Nephron progenitor cell (in vitro differentiated cells): ENCODE measurements around the gene ZNF460.
"Not testable (repeated sequence)": the region's sequence is repeated elsewhere in the genome, so short reads cannot be mapped to it uniquely, and the experiment has no call there.

Experiments
- DNase-seq: peaks from one replicate; pipeline ENCODE4 v3.0.0; 2021
- H3K27ac Mint-ChIP-seq: 2 replicates; pipeline ENCODE4 v1.8.0; 2021; ENCODE audit warnings: mild to moderate bottlenecking, moderate library complexity, mixed read lengths
- H3K27me3 Mint-ChIP-seq: 2 replicates; pipeline ENCODE4 v1.8.0; 2021; ENCODE audit warnings: mild to moderate bottlenecking, low read depth, mixed read lengths; ENCODE audit not compliant: poor library complexity
- H3K36me3 Mint-ChIP-seq: 2 replicates; pipeline ENCODE4 v1.8.0; 2021; ENCODE audit warnings: low read depth, mixed read lengths
- H3K4me1 Mint-ChIP-seq: 2 replicates; pipeline ENCODE4 v1.8.0; 2021; ENCODE audit warnings: mixed read lengths
- H3K4me3 Mint-ChIP-seq: 2 replicates; pipeline ENCODE4 v1.8.0; 2021; ENCODE audit warnings: mild to moderate bottlenecking, moderate library complexity, mixed read lengths
- H3K9me3 Mint-ChIP-seq: 2 replicates; pipeline ENCODE4 v1.8.0; 2021; ENCODE audit warnings: mild to moderate bottlenecking, moderate library complexity, mixed read lengths
- TF ChIP-seq, protein P1 (sequence below): fragments of 200-600 bp; sonication (generic); IDR thresholded peaks from 2 replicates; pipeline ENCODE4 v1.5.0; 2021; ENCODE audit warnings: antibody characterized with exemption

The ZNF460 gene

DNA sequence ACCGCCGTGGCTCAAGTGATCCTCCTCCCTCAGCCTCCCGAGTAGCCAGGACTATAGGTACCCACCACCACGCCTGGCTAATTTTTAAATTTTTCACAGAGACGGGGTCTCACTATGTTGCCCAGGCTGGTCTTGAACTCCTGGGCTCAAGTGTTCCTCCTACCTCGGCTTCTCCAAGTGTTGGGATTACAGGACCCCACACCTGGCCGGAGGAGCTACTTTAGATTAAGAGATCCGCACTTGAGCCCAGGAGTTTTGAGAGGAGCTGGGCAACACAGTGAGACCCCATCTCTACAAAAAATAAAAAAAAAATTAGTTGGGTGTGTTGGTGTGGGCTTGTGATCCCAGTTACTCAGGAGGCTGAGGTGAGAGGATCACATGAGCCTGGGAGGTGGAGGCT is 9.0 kb upstream of the ZNF460 start:
- peaks cover 15% of the 10 kb centered on the region for H3K36me3 Mint-ChIP-seq
- no peak overlapping the region for H3K4me3 Mint-ChIP-seq
- TF ChIP-seq, protein P1, sequence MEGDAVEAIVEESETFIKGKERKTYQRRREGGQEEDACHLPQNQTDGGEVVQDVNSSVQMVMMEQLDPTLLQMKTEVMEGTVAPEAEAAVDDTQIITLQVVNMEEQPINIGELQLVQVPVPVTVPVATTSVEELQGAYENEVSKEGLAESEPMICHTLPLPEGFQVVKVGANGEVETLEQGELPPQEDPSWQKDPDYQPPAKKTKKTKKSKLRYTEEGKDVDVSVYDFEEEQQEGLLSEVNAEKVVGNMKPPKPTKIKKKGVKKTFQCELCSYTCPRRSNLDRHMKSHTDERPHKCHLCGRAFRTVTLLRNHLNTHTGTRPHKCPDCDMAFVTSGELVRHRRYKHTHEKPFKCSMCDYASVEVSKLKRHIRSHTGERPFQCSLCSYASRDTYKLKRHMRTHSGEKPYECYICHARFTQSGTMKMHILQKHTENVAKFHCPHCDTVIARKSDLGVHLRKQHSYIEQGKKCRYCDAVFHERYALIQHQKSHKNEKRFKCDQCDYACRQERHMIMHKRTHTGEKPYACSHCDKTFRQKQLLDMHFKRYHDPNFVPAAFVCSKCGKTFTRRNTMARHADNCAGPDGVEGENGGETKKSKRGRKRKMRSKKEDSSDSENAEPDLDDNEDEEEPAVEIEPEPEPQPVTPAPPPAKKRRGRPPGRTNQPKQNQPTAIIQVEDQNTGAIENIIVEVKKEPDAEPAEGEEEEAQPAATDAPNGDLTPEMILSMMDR = no peak
- no peak for DNase-seq
- H3K27me3 Mint-ChIP-seq = peaks cover 4% of the 10 kb centered on the region
- no peak overlapping the region for H3K27ac Mint-ChIP-seq
- H3K9me3 Mint-ChIP-seq = no peaks in the 10 kb centered on the region
- H3K4me1 Mint-ChIP-seq = peaks cover 2% of the 10 kb centered on the region

DNA sequence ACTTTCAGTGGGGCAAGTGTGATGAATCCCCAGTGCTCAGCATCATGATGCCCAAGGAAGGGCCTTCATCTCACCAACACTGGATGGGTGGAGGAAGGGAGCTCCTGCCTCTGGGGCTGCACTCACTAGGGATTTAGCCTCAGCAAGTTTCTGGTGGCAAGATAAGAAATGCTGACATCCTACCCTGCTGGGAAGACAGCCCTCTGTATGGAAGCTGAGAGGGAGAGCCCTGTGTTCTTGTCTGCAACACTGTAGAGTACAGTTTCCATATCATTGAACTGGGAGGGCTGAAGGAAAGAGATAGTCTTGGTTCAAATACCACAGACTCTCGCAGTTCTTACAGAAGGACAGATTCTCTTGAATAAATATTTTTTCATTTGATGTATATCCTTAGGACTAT is 7.3 kb upstream of the ZNF460 start:
- Mint-ChIP-seq H3K9me3 (no peaks in the 10 kb centered on the region), H3K27ac (no peak overlapping the region), H3K4me1 (no peaks in the 10 kb centered on the region), H3K4me3 (no peak overlapping the region), H3K36me3 (peaks cover 9% of the 10 kb centered on the region), H3K27me3 (peaks cover 4% of the 10 kb centered on the region)
- DNase-seq = no peak
- TF ChIP-seq, protein P1 = no peak

DNA sequence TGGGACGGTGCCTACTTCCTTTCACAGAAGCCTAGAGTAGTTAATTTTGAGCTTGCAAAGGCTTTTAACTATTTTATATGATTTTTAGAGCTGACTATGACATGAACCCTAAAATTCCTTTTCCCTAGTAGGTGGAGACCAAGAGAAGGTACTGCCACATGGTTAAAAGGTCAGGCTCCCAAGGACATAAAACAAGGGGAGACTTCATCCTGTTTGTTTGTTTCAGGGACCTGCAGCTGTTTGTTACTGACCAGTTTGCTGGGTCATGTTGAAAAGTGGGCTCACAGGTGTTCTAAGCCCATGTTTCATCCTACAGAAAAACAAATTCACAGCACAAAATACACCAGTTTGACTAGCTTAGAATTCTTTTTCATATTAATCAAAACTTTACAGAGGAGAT is 3.9 kb upstream of the ZNF460 start:
- peaks cover 5% of the 10 kb centered on the region for H3K36me3 Mint-ChIP-seq
- DNase-seq = no peak
- no peak overlapping the region for H3K27ac Mint-ChIP-seq
- no peaks in the 10 kb centered on the region for H3K9me3 Mint-ChIP-seq
- peaks cover 7% of the 10 kb centered on the region for H3K4me1 Mint-ChIP-seq
- H3K27me3 Mint-ChIP-seq = peaks cover 4% of the 10 kb centered on the region
- TF ChIP-seq, protein P1 = no peak
- no peak overlapping the region for H3K4me3 Mint-ChIP-seq

DNA sequence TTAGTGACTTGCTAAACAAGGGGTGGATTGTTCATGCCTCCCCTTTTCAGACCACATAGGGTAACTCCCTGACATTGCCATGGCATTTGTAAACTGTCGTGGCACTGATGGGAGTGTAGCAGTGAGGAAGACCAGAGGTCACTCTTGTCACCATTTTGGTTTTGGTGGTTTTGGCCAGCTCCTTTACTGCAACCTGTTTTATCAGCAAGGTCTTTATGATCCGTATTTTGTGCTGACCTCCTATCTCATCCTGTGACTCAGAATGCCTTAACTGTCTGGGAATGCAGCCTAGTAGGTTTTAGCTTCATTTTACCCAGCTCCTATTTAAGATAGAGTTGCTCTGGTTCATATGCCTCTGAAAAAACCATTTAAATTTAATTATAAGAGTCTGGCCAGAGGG is 1.8 kb upstream of the ZNF460 start:
- peaks cover 23% of the 10 kb centered on the region for H3K4me1 Mint-ChIP-seq
- not testable (repeated sequence) for H3K4me3 Mint-ChIP-seq, DNase-seq, H3K9me3 Mint-ChIP-seq, H3K27ac Mint-ChIP-seq, H3K36me3 Mint-ChIP-seq, H3K27me3 Mint-ChIP-seq

DNA sequence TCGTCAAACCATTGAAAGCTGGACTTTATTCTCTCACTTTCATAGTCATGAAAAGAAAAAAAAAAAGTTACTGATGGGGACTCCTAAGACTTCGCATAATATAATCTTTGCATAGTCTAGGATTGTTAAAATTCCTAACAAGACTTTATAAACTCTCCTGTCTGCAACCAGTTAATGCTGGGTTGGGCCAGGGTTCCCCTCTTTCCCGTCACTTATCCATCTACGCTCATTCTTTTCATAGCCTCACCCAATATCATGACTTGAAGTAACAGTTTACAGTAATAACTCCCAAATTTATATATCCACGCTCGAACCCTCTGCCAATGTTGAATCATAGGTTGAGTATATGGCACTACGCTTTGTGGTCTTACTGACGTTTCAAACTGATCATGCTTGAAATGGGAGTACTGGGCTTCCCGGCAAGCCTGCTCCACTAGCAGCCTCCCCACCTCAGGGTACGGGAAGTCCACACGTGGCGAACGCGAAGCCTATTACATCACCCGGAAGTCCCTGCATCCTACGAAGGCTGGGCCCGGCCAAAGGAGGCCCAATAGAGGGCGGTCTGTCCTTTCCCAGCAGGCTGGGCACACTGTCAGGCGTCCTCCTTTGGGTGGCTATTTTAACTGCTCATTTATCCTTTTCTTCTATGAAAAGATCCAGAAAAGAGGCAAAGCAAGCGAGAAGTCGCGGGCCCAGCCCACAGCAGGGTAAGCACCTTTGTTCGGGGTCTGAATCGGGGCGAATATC is 694 bp upstream of the ZNF460 start:
- H3K4me3 Mint-ChIP-seq = no peak overlapping the region
- H3K9me3 Mint-ChIP-seq = no peaks in the 10 kb centered on the region
- no peaks in the 10 kb centered on the region for H3K27me3 Mint-ChIP-seq
- TF ChIP-seq, protein P1 = no peak
- peaks cover 9% of the 10 kb centered on the region for H3K36me3 Mint-ChIP-seq
- H3K4me1 Mint-ChIP-seq = peaks cover 23% of the 10 kb centered on the region
- H3K27ac Mint-ChIP-seq = no peak overlapping the region
- peak; percentile 74 for DNase-seq

DNA sequence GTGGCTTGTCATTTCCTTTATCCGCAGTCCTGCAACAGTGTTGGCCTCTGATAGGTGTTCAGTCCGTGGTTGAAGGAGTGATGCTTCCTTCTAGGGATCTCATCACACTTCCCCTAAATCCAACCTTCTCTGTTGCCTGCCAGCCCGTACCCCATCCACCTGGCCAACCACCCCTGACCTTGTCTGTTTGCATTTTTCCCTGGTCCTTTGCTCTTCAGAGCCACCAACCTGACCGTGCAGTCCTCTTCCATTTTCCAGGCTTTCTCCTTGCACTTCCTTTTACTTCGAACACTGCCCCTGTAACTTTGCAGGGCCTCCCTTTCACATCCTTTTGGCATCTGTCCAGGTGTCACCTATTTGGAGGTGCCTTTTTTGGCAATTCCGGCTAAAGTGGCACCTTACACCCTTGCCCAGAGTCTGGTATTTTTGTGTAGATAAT is 696 bp downstream of the ZNF460 start:
- Mint-ChIP-seq H3K27me3 (no peaks in the 10 kb centered on the region), H3K27ac (no peak overlapping the region), H3K4me1 (peaks cover 23% of the 10 kb centered on the region), H3K9me3 (no peaks in the 10 kb centered on the region), H3K36me3 (peaks cover 18% of the 10 kb centered on the region), H3K4me3 (no peak overlapping the region)
- TF ChIP-seq, protein P1 = no peak
- no peak for DNase-seq
